ENCODE results near the gene RAP1GDS1. TPM values are rescaled to one million over a fixed set of nuclear protein-coding genes. Genes with fewer than 3 reads are reported as not detected.
"Not testable (repeated sequence)": the region's sequence is repeated elsewhere in the genome, so short reads cannot be mapped to it uniquely, and the experiment has no call there.

RAP1GDS1 gene
- total RNA-seq, 1 experiment from 2014 or later: 40.8 TPM

DNA sequence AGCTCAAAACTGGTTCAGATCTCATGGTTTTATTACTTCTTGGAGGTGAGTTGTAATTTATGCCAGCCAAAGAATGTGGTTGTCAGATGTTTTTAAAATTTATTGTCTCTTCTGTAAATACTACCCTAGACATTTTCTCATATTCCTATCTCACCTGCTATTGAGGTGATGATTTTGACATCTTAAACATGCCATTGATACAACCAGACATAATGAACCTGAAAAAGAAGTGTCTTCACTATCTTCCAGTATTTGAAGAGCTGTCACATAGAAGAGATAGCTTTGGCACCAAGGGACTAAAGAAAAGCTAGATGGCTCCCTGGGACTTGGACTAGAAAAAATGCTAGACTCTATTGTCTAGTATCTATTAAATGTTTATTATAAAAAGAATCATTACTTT, 155.7 kb downstream of the RAP1GDS1 start:
- H3K27me3 ChIP-seq (ENCODE audit: insufficient read depth, low read length): no peaks in the 10 kb centered on the region
- H3K4me3 ChIP-seq (replicated peaks in 1 of 2; ENCODE audit: low read depth in 1 of 2, low read length in 2 of 2): no peak overlapping the region
- H3K79me2 ChIP-seq (ENCODE audit: insufficient read depth, low read length): no peaks in the 10 kb centered on the region
- POLR2A ChIA-PET: no interaction called here
- H4K20me1 ChIP-seq (ENCODE audit: insufficient read depth): no peaks in the 10 kb centered on the region
- no peak overlapping the region for H3K27ac ChIP-seq (ENCODE audit: low read depth, low read length)
- DNase-seq (ENCODE audit: low read depth, low spot score) (no peak), ATAC-seq (no peak)
- no peaks in the 10 kb centered on the region; a peak in 1 of 4 replicates for H3K9me3 ChIP-seq (ENCODE audit: control insufficient read depth in 1 of 2, insufficient read depth in 1 of 2, low read depth in 1 of 2, low read length in 2 of 2)
- RAD21 ChIA-PET (ENCODE audit: low non-redundant PET in 1 of 2, low total read pairs in 2 of 2, uncharacterized antibody in 2 of 2, unreplicated experiment in 2 of 2): no interaction called here
- TF ChIP-seq, protein P1, sequence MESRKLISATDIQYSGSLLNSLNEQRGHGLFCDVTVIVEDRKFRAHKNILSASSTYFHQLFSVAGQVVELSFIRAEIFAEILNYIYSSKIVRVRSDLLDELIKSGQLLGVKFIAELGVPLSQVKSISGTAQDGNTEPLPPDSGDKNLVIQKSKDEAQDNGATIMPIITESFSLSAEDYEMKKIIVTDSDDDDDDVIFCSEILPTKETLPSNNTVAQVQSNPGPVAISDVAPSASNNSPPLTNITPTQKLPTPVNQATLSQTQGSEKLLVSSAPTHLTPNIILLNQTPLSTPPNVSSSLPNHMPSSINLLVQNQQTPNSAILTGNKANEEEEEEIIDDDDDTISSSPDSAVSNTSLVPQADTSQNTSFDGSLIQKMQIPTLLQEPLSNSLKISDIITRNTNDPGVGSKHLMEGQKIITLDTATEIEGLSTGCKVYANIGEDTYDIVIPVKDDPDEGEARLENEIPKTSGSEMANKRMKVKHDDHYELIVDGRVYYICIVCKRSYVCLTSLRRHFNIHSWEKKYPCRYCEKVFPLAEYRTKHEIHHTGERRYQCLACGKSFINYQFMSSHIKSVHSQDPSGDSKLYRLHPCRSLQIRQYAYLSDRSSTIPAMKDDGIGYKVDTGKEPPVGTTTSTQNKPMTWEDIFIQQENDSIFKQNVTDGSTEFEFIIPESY (IDR thresholded peaks at IDR 0.05; ENCODE audit: extremely low read depth, insufficient replicate concordance, low read length): no peak
- TF ChIP-seq ZFX (IDR thresholded peaks at IDR 0.05) (no peak), FOSL1 (IDR thresholded peaks at IDR 0.05; ENCODE audit: low read depth) (no peak)
- TF ChIP-seq, protein P2, sequence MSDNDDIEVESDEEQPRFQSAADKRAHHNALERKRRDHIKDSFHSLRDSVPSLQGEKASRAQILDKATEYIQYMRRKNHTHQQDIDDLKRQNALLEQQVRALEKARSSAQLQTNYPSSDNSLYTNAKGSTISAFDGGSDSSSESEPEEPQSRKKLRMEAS (IDR thresholded peaks at IDR 0.05): no peak
- H3K9me2 ChIP-seq (ENCODE audit: insufficient read depth): no peaks in the 10 kb centered on the region
- CTCF ChIA-PET: no interaction called here
- no peak overlapping the region for H3K9ac ChIP-seq (ENCODE audit: low read length)
- no TSS peak for BruUV-seq (replicated peaks)
- H3K4me1 ChIP-seq (ENCODE audit: control insufficient read depth in 1 of 2, insufficient read depth in 2 of 2, low read length in 2 of 2): no peaks in the 10 kb centered on the region
- H2AFZ ChIP-seq (ENCODE audit: low read depth, low read length, poor library complexity, severe bottlenecking): no peak overlapping the region
- intact Hi-C loops (cut with micrococcal nuclease): no loop called here
- no peak overlapping the region for H3K4me2 ChIP-seq (ENCODE audit: low read length)
- H3K36me3 ChIP-seq (ENCODE audit: control insufficient read depth in 1 of 2, insufficient read depth in 2 of 2, low read length in 2 of 2): peaks cover 0 to 6% of the 10 kb centered on the region in 2 experiments; a peak in 1 of 4 replicates

DNA sequence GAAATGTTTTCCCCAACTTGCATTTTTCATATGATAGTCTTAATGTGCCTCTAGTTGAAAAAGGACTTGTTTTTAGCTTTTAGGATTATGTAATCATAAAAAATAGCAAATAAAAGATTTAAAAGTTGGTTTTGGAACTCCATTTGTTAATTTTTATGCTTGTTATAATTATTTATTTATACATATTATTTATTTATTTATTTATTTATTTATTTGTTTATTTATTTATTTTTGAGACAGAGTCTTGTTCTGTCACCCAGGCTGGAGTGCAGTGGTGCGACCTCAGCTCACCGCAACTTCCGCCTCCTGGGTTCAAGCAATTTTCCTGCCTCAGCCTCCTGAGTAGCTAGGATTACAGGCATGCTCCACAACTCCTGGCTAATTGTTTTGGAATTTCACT, 159.0 kb downstream of the RAP1GDS1 start:
- H3K9me3 ChIP-seq (ENCODE audit: control insufficient read depth in 1 of 2, insufficient read depth in 1 of 2, low read depth in 1 of 2, low read length in 2 of 2); intact Hi-C loops (cut with micrococcal nuclease); H4K20me1 ChIP-seq (ENCODE audit: insufficient read depth); H3K27ac ChIP-seq (ENCODE audit: low read depth, low read length); RAD21 ChIA-PET (ENCODE audit: low non-redundant PET in 1 of 2, low total read pairs in 2 of 2, uncharacterized antibody in 2 of 2, unreplicated experiment in 2 of 2); ATAC-seq; H3K27me3 ChIP-seq (ENCODE audit: insufficient read depth, low read length); H3K4me2 ChIP-seq (ENCODE audit: low read length); H2AFZ ChIP-seq (ENCODE audit: low read depth, low read length, poor library complexity, severe bottlenecking); BruUV-seq (replicated peaks); H3K9me2 ChIP-seq (ENCODE audit: insufficient read depth); POLR2A ChIA-PET; H3K79me2 ChIP-seq (ENCODE audit: insufficient read depth, low read length); H3K36me3 ChIP-seq (ENCODE audit: control insufficient read depth in 1 of 2, insufficient read depth in 2 of 2, low read length in 2 of 2); H3K9ac ChIP-seq (ENCODE audit: low read length); DNase-seq (ENCODE audit: low read depth, low spot score); H3K4me3 ChIP-seq (replicated peaks in 1 of 2; ENCODE audit: low read depth in 1 of 2, low read length in 2 of 2); H3K4me1 ChIP-seq (ENCODE audit: control insufficient read depth in 1 of 2, insufficient read depth in 2 of 2, low read length in 2 of 2); CTCF ChIA-PET: not testable (repeated sequence)
